Thoracic aorta (tissue), 2 donors: Measurements from ENCODE around the gene TOM1L2. TPM values are rescaled to one million over a fixed set of nuclear protein-coding genes. Genes with fewer than 3 reads are reported as not detected.

Experiments used
- ATAC-seq: fragments of 150-250 bp; one replicate; pipeline ENCODE4 v1.8.0; 2017; ENCODE audit warnings: low read depth; ENCODE audit not compliant: insufficient number of reproducible peaks, low FRiP score
- DNase-seq: peaks from one replicate; pipeline ENCODE4 v3.0.0-alpha.2; 2020; ENCODE audit warnings: low spot score
- H3K27ac ChIP-seq, 2 donors: fragments of 200-600 bp; sonication (generic); 1 replicate in 1 of 2; 2 replicates in 1 of 2; pipeline ENCODE4 v1.5.1; 2016; ENCODE audit warnings: mild to moderate bottlenecking in 2 of 2, moderate library complexity in 2 of 2
- H3K27me3 ChIP-seq: fragments of 200-600 bp; sonication (generic); replicated peaks from 2 replicates; pipeline ENCODE4 v1.6.0; 2016; ENCODE audit warnings: mild to moderate bottlenecking; ENCODE audit not compliant: insufficient read depth
- H3K36me3 ChIP-seq: fragments of 200-600 bp; sonication (generic); one replicate; pipeline ENCODE4 v1.5.1; 2016
- H3K4me1 ChIP-seq, 2 donors: fragments of 200-600 bp; sonication (generic); 1 replicate in 1 of 2; 2 replicates in 1 of 2; pipeline versions ENCODE4 v1.5.1 to v1.6.0; 2016; ENCODE audit warnings: low read depth in 2 of 2, mild to moderate bottlenecking in 1 of 2; ENCODE audit not compliant: control insufficient read depth in 1 of 2
- H3K4me3 ChIP-seq: fragments of 200-600 bp; sonication (generic); 2 replicates; pipeline ENCODE4 v1.5.1; 2016; ENCODE audit warnings: mild to moderate bottlenecking
- H3K9me3 ChIP-seq: fragments of 200-600 bp; sonication (generic); 2 replicates; pipeline ENCODE4 v1.5.1; 2016
- total RNA-seq, 2 donors: library from RNA; depleted of rRNA; stranded (reverse); fragments of >200 nt; gene quantifications; one replicate each; pipeline versions ENCODE4 v1.1.0 to v1.2.3, GENCODE V29; 2016
- TF ChIP-seq, protein P1 (sequence below): fragments of 200-600 bp; sonication (generic); IDR thresholded peaks from one replicate; pipeline ENCODE4 v1.5.1; 2019; ENCODE audit warnings: antibody characterized with exemption

TOM1L2 gene
- total RNA-seq, 2 donors from 2014 or later = 63.4 to 185 TPM

DNA sequence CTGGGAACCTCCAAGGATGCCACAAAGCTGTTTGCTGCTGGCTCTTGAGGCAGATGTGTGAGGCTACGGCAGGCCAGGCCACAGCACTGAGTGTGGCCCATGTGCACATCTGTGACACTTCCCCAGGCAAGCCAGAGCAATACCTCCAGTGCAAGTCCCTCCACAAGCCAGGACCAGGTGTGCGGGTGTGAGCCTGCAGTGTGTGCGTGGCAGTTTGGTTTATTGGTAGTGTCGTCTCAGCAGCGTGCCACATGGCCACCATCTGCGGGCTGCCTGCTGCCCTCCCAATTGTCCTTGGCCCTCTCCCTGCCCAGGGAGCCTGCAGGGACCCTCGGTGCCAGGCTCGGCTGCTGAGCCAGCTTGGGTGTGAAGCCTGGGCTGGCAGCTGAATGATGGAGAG is 125.6 kb downstream of the TOM1L2 start:
- H3K4me3 ChIP-seq = no peak overlapping the region
- H3K27ac ChIP-seq = no peak overlapping the region
- TF ChIP-seq, protein P1, sequence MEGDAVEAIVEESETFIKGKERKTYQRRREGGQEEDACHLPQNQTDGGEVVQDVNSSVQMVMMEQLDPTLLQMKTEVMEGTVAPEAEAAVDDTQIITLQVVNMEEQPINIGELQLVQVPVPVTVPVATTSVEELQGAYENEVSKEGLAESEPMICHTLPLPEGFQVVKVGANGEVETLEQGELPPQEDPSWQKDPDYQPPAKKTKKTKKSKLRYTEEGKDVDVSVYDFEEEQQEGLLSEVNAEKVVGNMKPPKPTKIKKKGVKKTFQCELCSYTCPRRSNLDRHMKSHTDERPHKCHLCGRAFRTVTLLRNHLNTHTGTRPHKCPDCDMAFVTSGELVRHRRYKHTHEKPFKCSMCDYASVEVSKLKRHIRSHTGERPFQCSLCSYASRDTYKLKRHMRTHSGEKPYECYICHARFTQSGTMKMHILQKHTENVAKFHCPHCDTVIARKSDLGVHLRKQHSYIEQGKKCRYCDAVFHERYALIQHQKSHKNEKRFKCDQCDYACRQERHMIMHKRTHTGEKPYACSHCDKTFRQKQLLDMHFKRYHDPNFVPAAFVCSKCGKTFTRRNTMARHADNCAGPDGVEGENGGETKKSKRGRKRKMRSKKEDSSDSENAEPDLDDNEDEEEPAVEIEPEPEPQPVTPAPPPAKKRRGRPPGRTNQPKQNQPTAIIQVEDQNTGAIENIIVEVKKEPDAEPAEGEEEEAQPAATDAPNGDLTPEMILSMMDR = no peak
- ATAC-seq (no peak), DNase-seq (no peak)
- no peaks in the 10 kb centered on the region for H3K9me3 ChIP-seq
- H3K36me3 ChIP-seq = peaks cover 5% of the 10 kb centered on the region
- H3K27me3 ChIP-seq = no peaks in the 10 kb centered on the region
- H3K4me1 ChIP-seq = peaks cover 20 to 36% of the 10 kb centered on the region in 2 donors

DNA sequence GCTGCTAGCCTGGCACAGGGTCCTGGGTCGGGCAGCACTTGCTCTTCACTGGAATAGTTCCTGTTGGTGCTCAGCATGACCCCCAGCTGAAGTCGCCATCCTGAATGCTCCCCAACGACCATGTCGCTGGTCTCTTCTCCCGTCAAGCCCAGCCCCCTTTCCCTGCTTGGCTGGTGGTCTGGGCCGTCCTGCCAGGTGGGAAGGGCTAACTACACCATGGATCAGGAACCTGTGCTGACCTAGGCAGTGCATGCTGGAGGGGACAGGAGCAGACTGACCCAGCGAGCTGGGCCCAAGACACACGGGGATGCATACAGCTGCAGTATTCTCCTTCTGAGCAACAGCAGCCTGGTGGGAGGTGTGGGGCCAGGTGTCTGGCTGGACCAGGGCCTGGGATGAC is 126.2 kb downstream of the TOM1L2 start:
- H3K27me3 ChIP-seq = no peaks in the 10 kb centered on the region
- no peaks in the 10 kb centered on the region for H3K9me3 ChIP-seq
- DNase-seq = no peak
- H3K36me3 ChIP-seq = peaks cover 5% of the 10 kb centered on the region
- TF ChIP-seq, protein P1 = no peak
- ATAC-seq = no peak
- H3K27ac ChIP-seq = no peak overlapping the region
- no peak overlapping the region for H3K4me3 ChIP-seq
- peaks cover 21 to 42% of the 10 kb centered on the region in 2 donors for H3K4me1 ChIP-seq

DNA sequence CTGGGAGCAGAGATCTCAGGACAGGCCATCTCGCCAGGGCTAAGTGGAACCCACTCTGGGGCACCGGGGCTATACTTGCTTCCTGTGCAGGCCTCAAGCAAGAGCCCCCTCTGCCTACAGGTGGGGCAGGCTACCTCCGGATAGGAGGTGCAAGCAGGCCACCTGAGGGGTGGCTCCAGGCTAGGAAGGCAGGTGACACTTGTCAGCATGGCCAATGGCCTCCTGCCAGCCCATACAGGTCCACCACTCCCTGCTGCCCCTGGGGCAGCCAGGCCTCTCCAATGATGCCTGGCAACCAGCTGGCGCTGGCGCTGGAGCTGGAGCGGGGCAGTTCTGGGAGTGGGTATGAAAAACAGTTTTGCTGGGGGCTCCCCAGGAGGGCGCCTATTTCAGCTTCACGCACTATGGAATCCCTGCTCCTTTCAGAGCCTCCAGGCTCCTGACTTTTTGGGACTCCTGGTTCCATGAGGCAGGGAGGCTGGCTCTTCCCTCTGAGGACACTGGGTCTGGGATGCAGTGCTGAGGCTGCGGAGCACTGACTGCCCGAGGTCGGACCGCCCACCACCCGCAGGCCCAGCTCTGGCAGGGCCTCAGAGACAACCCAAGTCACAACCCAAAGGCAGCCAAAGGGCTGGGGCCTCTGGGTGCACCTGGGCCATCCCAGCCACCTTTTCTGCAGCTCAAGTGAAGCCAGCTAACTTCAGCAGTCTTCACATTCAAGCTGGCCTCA is 127.0 kb downstream of the TOM1L2 start:
- Histone ChIP-seq H3K4me1 (peaks cover 27 to 44% of the 10 kb centered on the region in 2 donors), H3K9me3 (no peaks in the 10 kb centered on the region), H3K27me3 (no peaks in the 10 kb centered on the region), H3K36me3 (peaks cover 5% of the 10 kb centered on the region), H3K27ac (no peak overlapping the region), H3K4me3 (no peak overlapping the region)
- TF ChIP-seq, protein P1 = no peak
- ATAC-seq (no peak), DNase-seq (no peak)

DNA sequence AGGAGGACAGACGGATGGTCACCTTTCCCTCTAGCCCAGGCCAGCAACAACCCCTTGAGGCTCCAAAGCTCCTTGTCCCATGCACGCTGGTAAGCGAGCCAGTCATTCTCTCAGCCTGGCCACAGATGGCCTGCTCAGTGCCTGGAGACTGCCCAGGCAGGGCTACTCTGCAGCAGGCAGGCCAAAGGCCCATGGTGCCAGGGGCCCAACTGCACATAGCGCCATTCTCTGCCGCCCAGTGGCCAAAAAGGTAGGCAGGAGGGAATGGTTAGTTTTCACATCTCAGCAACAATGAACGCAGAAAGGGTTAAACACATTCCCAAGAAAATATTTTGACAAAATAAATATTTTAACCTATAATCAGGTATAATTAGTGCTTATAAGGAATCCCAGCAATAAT is 127.7 kb downstream of the TOM1L2 start:
- Histone ChIP-seq H3K4me3 (no peak overlapping the region), H3K36me3 (peaks cover 5% of the 10 kb centered on the region), H3K9me3 (no peaks in the 10 kb centered on the region), H3K27me3 (no peaks in the 10 kb centered on the region), H3K27ac (no peak overlapping the region), H3K4me1 (peaks cover 24 to 41% of the 10 kb centered on the region in 2 donors)
- TF ChIP-seq, protein P1 = no peak
- DNase-seq (no peak), ATAC-seq (no peak)

DNA sequence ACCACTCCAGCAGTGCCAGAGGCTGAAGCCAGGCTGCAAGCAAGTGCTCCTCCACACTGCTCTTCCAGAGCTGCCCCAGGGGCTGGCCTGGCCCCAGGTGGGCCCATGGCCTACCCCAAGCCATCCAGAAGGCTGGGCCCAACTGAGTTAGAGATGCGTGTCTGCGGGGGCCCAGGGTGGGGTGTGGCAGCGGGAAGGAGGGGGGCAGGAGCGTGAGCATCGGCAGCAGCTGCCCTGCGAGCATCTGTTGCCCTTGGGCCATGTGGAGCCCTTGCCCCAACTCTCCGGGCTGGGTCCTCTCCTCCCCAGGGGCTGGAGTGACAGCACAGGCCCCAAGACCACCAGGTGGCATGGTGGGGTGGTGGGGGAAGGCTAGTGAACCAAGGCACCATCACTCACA is 128.1 kb downstream of the TOM1L2 start:
- H3K27me3 ChIP-seq = no peaks in the 10 kb centered on the region
- DNase-seq = no peak
- peaks cover 21 to 41% of the 10 kb centered on the region in 2 donors for H3K4me1 ChIP-seq

More for the DNA sequence above, 128.1 kb downstream of the TOM1L2 start:
- Histone ChIP-seq H3K9me3 (no peaks in the 10 kb centered on the region), H3K4me3 (no peak overlapping the region), H3K36me3 (peaks cover 5% of the 10 kb centered on the region), H3K27ac (no peak overlapping the region)
- TF ChIP-seq, protein P1 = no peak
- no peak for ATAC-seq
